T-helper 17 cell (primary cell): ENCODE data around the gene CACNB3. TPM values are rescaled to one million over a fixed set of nuclear protein-coding genes. Genes with fewer than 3 reads are reported as not detected.
"Not testable (repeated sequence)": the region's sequence is repeated elsewhere in the genome, so short reads cannot be mapped to it uniquely, and the experiment has no call there.

Source experiments
- ATAC-seq: fragments of 150-1000 bp; cut with Tn5 transposase; 2 replicates; pipeline ENCODE4 v1.10.0; 2021; ENCODE audit warnings: mild to moderate bottlenecking, moderate library complexity
- DNase-seq, 3 donors: peaks; one replicate each; pipeline versions ENCODE4 v3.0.0 to v3.0.0-alpha.2; 2020 to 2021
- H3K9me3 ChIP-seq: one replicate; pipeline ENCODE4 v1.7.0; 2013; ENCODE audit warnings: low read length, mild to moderate bottlenecking; ENCODE audit not compliant: control insufficient read depth, poor library complexity, severe bottlenecking
- H3K27ac Mint-ChIP-seq: one replicate; pipeline ENCODE4 v1.8.0; 2022; ENCODE audit warnings: mild to moderate bottlenecking, moderate library complexity, mixed read lengths
- H3K27me3 Mint-ChIP-seq: one replicate; pipeline ENCODE4 v1.8.0; 2022; ENCODE audit warnings: mixed read lengths
- H3K36me3 Mint-ChIP-seq: one replicate; pipeline ENCODE4 v1.8.0; 2022; ENCODE audit warnings: low read depth, mixed read lengths
- H3K4me1 Mint-ChIP-seq: one replicate; pipeline ENCODE4 v1.8.0; 2022; ENCODE audit warnings: mild to moderate bottlenecking, mixed read lengths
- H3K4me3 Mint-ChIP-seq: one replicate; pipeline ENCODE4 v1.8.0; 2022; ENCODE audit warnings: mild to moderate bottlenecking, moderate library complexity, mixed read lengths
- total RNA-seq, 4 donors: library from RNA in 2 of 4; stranded (reverse) in 2 of 4; gene quantifications; one replicate each; pipeline ENCODE4 v1.2.3 and lab custom pipeline; 2022 to 2026

CACNB3 gene
- total RNA-seq, 2 donors from 2014 or later: 6.5 to 8.0 TPM

DNA sequence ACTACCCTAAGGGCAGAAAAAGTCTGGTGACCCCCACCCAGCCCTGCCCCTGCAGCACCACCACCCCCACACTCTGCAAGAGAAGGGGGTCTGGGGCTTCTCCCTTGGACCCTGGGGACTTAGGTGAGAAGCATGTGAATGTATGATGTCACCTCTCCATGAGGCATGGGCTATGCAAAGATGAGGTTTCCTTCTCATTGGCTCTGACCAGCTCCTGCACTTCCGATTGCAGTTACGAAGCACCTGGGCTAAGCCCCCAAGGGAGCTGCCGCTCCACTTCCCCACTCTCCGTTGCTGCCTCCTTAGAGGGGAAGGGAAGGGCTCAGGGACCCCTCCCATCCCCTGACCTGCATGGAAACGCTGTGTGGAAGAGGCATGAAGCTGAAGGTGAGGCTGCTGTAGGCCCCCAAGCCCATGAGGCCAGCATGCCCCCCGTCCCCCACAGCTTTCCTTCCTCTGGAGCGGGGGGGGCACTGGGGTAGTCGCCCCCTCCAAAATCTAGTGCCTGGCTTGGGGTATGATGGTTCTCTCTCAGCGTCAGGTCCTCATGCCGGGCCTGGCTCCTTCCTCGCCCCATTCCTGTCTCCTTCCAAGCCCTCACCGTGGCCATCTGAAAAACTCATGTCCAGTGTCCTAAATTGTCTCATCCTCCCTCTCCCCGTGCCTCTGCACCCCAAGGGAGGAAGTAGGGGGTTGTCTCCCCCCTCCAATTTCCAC, 39.1 kb downstream of the CACNB3 start:
- no peak for DNase-seq
- H3K4me3 Mint-ChIP-seq: no peak overlapping the region
- no peaks in the 10 kb centered on the region for H3K9me3 ChIP-seq
- H3K4me1 Mint-ChIP-seq: peaks cover 9% of the 10 kb centered on the region
- H3K27me3 Mint-ChIP-seq: peaks cover 9% of the 10 kb centered on the region
- no peak overlapping the region for H3K27ac Mint-ChIP-seq
- H3K36me3 Mint-ChIP-seq: no peaks in the 10 kb centered on the region
- ATAC-seq: no peak

DNA sequence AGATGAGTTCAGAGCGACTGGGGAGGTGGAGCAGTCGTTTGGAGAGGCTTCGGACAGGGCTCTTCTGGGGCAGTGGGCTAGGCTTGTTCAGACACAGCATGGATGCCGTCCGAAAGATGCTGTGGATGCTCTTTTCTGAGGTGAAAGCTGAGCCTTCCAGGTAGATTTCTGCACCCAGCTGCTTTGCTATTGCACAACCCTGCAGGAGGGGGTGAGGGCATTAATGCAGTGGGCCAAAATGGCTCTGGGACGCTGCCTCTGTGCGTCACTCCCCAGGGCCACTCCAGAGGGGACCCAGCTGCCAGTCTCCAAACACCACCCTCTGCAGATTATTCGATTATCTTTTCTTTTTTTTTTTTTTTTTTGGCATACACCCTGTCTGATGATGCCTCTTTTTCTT, 39.7 kb downstream of the CACNB3 start:
- no peaks in the 10 kb centered on the region for H3K9me3 ChIP-seq
- Mint-ChIP-seq H3K36me3 (no peaks in the 10 kb centered on the region), H3K27ac (no peak overlapping the region), H3K4me1 (peaks cover 5% of the 10 kb centered on the region), H3K4me3 (no peak overlapping the region), H3K27me3 (peaks cover 15% of the 10 kb centered on the region)
- ATAC-seq (no peak), DNase-seq (no peak)

DNA sequence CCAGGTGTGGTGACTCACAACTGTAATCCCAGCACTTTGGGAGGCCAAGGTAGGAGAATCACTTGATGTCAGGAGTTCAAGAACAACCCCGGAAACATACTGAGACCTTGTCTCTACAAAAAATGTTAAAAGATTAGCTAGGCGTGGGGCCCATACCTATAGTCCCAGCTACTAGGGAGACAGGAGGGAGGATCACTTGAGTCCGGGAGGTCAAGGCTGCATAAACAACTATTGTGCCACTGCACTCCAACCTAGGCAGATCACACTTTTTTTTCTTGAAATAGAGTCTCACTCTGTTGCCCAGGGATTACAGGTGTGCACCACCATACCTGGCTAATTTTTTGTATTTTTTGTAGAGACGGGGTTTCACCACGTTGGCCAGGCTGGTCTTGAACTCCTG, 41.3 kb downstream of the CACNB3 start:
- Mint-ChIP-seq H3K4me3 (no peak overlapping the region), H3K27me3 (peaks cover 25% of the 10 kb centered on the region), H3K36me3 (no peaks in the 10 kb centered on the region), H3K27ac (no peak overlapping the region), H3K4me1 (peaks cover 3% of the 10 kb centered on the region)
- no peaks in the 10 kb centered on the region for H3K9me3 ChIP-seq
- DNase-seq: no peak
- no peak for ATAC-seq

DNA sequence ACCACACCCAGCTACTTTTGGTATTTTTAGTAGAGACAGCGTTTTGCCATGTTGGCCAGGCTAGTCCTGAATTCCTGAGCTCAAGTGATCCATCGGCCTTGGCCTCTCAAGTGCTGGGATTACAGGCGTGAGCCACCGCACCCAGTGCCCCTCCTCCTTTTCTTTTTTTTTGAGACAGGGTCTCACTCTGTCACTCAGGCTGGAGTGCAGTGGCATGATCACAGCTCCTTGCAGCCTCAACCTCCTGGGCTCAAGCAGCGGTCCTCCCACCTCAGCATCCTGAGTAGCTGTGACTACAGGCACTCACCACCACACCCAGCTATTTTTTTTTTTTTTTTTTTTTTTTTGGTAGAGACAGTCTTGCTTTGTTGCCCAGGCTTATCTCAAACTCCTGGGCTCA, 41.9 kb downstream of the CACNB3 start:
- not testable (repeated sequence) for DNase-seq, H3K27ac Mint-ChIP-seq, H3K36me3 Mint-ChIP-seq, ATAC-seq, H3K4me3 Mint-ChIP-seq, H3K4me1 Mint-ChIP-seq, H3K9me3 ChIP-seq
- H3K27me3 Mint-ChIP-seq: peaks cover 25% of the 10 kb centered on the region

DNA sequence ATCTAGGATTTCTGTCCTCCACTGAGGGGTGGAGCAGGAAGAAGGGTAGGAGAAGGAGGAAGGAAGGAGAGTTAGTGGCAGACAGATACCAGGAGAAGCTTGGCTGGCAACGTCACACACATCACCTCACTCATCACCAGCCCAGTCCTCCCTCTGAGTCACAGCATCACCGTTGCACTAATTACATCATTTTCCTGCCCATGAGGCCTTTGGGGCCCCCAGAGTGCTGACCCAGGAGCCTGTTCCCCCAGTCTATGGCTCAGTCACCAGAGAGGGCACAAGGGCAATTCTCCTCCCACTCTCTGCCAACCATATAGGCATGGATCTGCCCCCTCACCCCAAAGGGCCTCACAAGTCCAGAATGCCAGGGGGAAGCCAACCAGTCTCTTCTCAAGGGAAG, 42.8 kb downstream of the CACNB3 start:
- H3K4me1 Mint-ChIP-seq: peaks cover 17% of the 10 kb centered on the region
- no peak for ATAC-seq
- H3K36me3 Mint-ChIP-seq: no peaks in the 10 kb centered on the region
- H3K27ac Mint-ChIP-seq: no peak overlapping the region
- peaks cover 25% of the 10 kb centered on the region for H3K27me3 Mint-ChIP-seq
- no peak overlapping the region for H3K4me3 Mint-ChIP-seq
- DNase-seq: no peak
- no peaks in the 10 kb centered on the region for H3K9me3 ChIP-seq

DNA sequence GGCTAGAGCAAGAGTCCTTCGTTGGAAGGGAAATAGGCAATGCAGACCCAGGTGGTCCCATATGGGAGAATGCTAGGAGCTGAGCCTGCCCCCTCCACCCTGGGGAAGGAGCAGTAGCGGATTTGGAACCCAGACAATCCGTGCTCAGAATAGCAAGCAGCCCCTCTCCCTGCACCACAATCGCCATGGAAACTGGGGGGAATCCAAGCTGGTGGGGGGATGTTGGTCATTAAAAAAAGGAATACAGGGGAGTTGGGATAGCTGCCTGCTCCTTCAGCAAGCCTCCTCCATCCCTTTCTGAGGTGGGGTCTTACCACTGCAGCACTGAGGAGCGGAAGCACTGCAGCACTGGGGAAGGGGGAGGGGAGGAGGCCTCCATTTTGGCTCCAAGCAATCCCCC, 44.5 kb downstream of the CACNB3 start:
- DNase-seq (no peak), ATAC-seq (no peak)
- H3K27me3 Mint-ChIP-seq: peaks cover 25% of the 10 kb centered on the region
- H3K36me3 Mint-ChIP-seq: no peaks in the 10 kb centered on the region
- peaks cover 19% of the 10 kb centered on the region for H3K4me1 Mint-ChIP-seq
- no peak overlapping the region for H3K4me3 Mint-ChIP-seq
- H3K9me3 ChIP-seq: no peaks in the 10 kb centered on the region
- no peak overlapping the region for H3K27ac Mint-ChIP-seq

DNA sequence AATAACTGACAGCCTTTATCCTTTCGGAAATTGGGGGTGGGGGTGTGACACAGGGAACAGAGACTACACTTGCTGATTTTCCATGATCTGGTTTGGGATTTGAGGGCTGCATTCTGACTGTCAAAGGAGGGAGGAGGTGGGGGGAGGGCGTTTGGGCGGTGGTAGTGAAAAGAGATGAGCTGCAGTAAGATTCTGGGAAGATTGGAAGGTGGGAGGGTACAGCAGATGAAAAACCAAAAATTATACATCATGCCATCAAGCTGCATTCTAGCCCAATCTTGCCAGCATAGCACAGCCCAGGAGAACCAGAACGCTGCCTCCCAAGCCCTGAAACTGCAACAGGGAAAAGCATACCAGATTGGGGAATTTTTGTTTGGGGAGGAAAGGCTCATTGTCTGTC, 45.0 kb downstream of the CACNB3 start:
- Mint-ChIP-seq H3K4me3 (no peak overlapping the region), H3K36me3 (no peaks in the 10 kb centered on the region), H3K27me3 (peaks cover 25% of the 10 kb centered on the region), H3K4me1 (peaks cover 19% of the 10 kb centered on the region), H3K27ac (no peak overlapping the region)
- H3K9me3 ChIP-seq: no peaks in the 10 kb centered on the region
- ATAC-seq: no peak
- no peak for DNase-seq

DNA sequence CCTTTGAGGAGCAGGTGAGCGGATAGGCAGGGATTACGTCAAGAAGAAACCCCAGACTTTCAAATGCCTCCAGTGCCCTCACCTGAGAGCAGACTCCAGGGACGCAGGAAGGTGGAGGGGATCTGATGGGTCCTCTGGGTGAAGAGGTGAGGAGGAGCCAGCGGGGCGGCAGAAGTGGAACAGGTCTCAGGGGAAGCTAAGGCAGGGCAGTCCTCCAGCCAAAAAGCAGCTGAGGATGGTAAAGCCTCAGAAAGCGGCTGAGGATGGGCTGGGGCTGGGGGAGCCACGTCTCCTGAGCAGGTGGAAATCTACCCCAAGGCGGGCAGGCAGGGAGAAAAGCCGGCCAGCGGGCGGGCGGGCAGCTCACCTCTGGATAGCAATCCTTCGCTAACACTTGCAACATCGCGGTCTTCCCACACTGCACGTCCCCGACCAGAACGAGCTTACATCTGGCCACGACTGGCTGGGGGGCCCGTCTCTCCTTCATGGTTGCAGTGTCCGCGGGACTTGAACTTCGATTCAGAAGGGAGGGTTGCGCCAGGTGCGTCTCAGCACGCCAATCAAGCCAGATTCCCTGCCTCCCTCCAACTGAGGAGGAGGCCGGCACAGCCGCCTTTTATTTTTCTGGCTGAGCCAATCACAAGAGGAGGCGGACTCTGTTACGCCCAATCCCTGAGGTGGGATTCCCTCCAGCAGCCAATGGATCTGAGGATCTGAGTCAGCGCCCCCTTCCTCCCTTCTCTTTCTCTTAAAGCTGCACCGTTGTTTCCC, 47.2 kb downstream of the CACNB3 start, which contains the start of gene RND1:
TSS of gene RND1 (minus strand) at position 590 of the 771 bp plus-strand sequence. CDS start at position 487, 103 bp downstream.
- H3K36me3 Mint-ChIP-seq: no peaks in the 10 kb centered on the region
- no peaks in the 10 kb centered on the region for H3K9me3 ChIP-seq
- peaks cover 25% of the 10 kb centered on the region for H3K27me3 Mint-ChIP-seq
- DNase-seq (peak; percentile 67 to 80 (median 69)), ATAC-seq (peak; percentile 95)
- H3K4me3 Mint-ChIP-seq: peak within 1 kb of the TSS; percentile 96
- peaks cover 22% of the 10 kb centered on the region for H3K4me1 Mint-ChIP-seq
- peak within 1 kb of the TSS; percentile 97 for H3K27ac Mint-ChIP-seq

DNA sequence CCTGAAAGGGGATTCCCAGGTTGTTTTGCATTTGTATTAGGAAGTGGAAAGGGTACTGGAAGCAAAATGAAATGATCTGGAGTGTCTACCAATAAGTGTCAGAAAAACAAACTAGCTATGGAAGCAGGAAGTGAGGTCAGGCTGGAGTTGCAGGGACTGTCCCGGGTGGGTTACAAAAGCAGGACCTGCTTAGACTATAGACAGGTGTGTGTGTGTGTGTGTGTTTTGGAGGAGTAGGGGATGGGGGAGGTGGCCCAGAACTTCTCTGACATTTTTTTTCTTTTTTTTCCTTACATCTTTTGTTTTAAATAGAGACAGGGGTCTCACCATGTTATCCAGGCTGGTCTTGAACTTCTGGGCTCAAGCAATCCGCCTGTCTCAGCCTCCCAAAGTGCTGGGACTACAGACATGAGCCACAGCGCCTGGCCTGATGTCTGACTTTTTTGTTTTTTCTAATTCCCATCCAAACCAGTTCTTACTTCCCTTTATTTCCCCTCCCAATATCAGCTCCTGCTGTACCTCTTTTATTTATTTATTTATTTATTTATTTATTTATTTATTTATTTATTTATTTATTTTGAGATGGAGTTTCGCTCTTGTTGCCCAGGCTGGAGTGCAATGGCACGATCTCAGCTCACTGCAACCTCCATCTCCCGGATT, 47.9 kb downstream of the CACNB3 start:
- Mint-ChIP-seq H3K27me3 (peaks cover 25% of the 10 kb centered on the region), H3K4me3 (peak overlapping the region; percentile 96), H3K36me3 (no peaks in the 10 kb centered on the region), H3K27ac (peak overlapping the region; percentile 97), H3K4me1 (peaks cover 22% of the 10 kb centered on the region)
- DNase-seq (no peak), ATAC-seq (no peak)
- H3K9me3 ChIP-seq: no peaks in the 10 kb centered on the region

DNA sequence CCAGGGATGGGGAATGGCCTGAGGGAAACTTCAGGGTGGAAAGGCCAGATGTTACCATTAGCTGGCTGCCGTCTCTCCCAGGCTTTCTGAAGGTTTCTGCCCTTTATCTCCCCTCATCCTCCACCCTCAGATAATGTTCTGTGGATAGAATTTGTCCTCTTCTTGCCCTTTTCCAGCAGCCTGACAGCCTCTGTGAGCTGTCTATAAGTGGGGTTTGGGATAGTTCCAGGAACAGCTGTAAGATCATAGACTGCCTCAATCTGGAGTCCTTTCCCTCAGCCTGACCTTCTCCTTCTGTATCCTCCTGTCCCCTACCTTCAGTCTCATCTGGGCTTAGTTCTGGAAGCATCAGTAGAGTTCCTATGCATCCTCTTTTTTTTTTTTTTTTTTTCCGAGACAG, 50.2 kb downstream of the CACNB3 start:
- H3K9me3 ChIP-seq: no peaks in the 10 kb centered on the region
- H3K27ac Mint-ChIP-seq: no peak overlapping the region
- DNase-seq (no peak), ATAC-seq (no peak)
- no peaks in the 10 kb centered on the region for H3K36me3 Mint-ChIP-seq
- H3K27me3 Mint-ChIP-seq: peaks cover 12% of the 10 kb centered on the region
- peaks cover 28% of the 10 kb centered on the region for H3K4me1 Mint-ChIP-seq
- H3K4me3 Mint-ChIP-seq: no peak overlapping the region

DNA sequence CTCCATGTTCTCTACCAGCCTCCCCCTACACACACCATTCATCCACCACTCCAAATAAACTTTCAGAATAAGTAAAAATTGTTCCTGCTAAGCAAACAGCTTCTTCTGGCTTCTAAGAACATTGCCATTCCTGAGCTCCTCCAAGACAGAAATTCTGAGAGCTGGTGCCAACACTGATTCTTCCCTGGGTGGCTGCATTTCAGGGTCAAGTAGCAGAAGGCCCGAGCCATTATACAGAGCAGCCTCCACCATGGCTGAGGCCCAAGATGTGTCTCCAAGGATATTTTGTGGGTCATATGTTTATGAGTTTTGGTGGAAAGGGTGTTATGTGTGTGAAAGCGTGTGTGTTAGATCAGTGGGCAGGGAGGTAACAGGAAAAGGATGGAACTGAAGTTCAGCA, 50.9 kb downstream of the CACNB3 start:
- no peak for DNase-seq
- no peaks in the 10 kb centered on the region for H3K36me3 Mint-ChIP-seq
- no peaks in the 10 kb centered on the region for H3K9me3 ChIP-seq
- ATAC-seq: no peak
- peak overlapping the region; percentile 59 for H3K27ac Mint-ChIP-seq
- no peak overlapping the region for H3K4me3 Mint-ChIP-seq
- H3K4me1 Mint-ChIP-seq: peaks cover 24% of the 10 kb centered on the region
- H3K27me3 Mint-ChIP-seq: peaks cover 7% of the 10 kb centered on the region

DNA sequence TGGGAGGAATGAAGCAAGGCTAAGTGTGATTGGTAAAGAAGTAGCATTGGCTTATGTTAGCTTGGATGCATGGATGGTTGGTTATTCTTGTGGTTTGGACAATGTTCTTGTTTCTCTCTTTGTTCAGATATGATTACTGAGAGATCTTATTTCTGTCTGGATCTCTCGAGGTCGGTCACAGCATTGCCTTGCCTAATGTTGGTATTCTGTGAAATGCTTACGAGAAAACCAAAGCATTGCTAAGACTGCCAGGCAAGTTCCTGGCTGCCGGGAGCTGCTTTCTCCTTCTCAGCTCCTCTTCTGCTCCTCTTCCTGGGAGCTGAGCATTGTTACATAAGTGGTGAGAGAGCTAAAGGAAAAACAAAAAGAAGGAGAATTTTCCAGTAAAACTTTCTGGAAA, 54.8 kb downstream of the CACNB3 start:
- Mint-ChIP-seq H3K4me1 (peaks cover 8% of the 10 kb centered on the region), H3K27ac (peak overlapping the region; percentile 62), H3K4me3 (no peak overlapping the region), H3K27me3 (peaks cover 6% of the 10 kb centered on the region), H3K36me3 (no peaks in the 10 kb centered on the region)
- no peaks in the 10 kb centered on the region for H3K9me3 ChIP-seq
- no peak for ATAC-seq
- no peak for DNase-seq

DNA sequence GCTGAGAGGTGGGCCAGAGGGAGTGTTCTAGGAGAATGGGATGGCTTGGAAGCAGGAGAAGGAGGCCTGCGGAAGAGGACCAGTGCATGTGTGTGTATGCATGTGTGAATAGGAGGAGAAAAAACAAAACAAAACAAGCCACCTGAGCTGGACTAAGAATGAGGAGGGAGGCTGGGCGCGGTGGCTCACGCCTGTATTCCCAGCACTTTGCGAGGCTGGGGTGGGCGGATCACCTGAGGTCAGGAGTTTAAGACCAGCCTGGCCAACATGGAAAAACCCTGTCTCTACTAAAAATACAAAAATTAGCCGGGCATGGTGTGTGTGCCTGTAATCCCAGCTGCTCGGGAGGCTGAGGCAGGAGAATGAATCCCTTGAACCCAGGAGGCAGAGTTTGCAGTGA, 55.2 kb downstream of the CACNB3 start:
- Mint-ChIP-seq H3K27ac (peak overlapping the region; percentile 62), H3K27me3 (peaks cover 10% of the 10 kb centered on the region)
- H3K4me3 Mint-ChIP-seq, H3K9me3 ChIP-seq, ATAC-seq, H3K4me1 Mint-ChIP-seq, DNase-seq, H3K36me3 Mint-ChIP-seq: not testable (repeated sequence)
